Measurements from ENCODE around the gene GNG7. TPM values are rescaled to one million over a fixed set of nuclear protein-coding genes. Genes with fewer than 3 reads are reported as not detected.

Gene GNG7
- total RNA-seq, 1 experiment from 2014 or later: 7.7 TPM

DNA sequence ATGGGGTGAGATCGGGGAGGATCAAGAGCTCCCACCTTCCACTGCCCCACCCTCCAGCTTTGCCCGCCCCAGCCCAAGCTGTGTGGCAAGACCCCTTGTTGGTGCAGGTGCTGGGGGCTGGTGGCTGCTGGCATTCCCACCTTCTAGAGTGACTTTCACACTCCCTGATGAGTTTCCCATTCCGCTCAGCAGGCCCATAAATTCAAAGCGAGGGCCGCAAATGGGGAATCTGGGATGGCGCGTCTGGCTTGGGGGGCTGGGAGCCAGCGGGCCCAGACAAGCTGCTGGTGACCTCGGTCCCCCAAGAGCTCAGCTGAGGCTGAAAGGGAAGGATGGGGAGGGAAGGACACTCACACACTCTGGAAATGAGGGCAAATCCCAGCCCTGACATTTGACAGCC lies 116.3 kb downstream of the GNG7 start:
- Histone ChIP-seq H2BK20ac (ENCODE audit: low read depth, low read length, poor library complexity, severe bottlenecking) (no peak overlapping the region), H3K4me2 (ENCODE audit: insufficient read depth, insufficient read length, low read length) (no peak overlapping the region), H3K23ac (ENCODE audit: insufficient read length, low read depth, low read length) (no peak overlapping the region), H3K9me3 (ENCODE audit: control insufficient read depth, low read depth, low read length) (no peaks in the 10 kb centered on the region), H4K8ac (replicated peaks; ENCODE audit: insufficient read length, low read depth, low read length) (no peak overlapping the region), H2AK5ac (ENCODE audit: insufficient read length, low read length) (no peak overlapping the region), H3K23me2 (ENCODE audit: insufficient read length, low read depth, low read length, poor library complexity, severe bottlenecking) (peaks cover 4% of the 10 kb centered on the region), H3K79me2 (ENCODE audit: insufficient read depth, low read length) (no peaks in the 10 kb centered on the region), H3K79me1 (ENCODE audit: insufficient read depth, low read depth, low read length, poor library complexity, severe bottlenecking) (no peaks in the 10 kb centered on the region), H3T11ph (ENCODE audit: low read length) (no peak overlapping the region), H3K27ac (ENCODE audit: insufficient read length, low read depth, low read length) (no peak overlapping the region), H4K91ac (ENCODE audit: insufficient read length, low read depth, low read length) (no peak overlapping the region), H4K5ac (ENCODE audit: insufficient read length, low read depth, low read length) (no peak overlapping the region), H2BK120ac (ENCODE audit: low read depth, low read length, poor library complexity, severe bottlenecking) (no peak overlapping the region), H3K27me3 (ENCODE audit: insufficient read depth, low read length) (no peaks in the 10 kb centered on the region), H2BK15ac (ENCODE audit: low read depth, low read length) (no peak overlapping the region), H2BK5ac (ENCODE audit: insufficient read length, low read length) (no peak overlapping the region), H4K20me1 (ENCODE audit: control insufficient read depth, insufficient read depth, insufficient read length) (no peaks in the 10 kb centered on the region), H3K9ac (ENCODE audit: extremely low read depth, insufficient read length, low read length) (no peak overlapping the region), H3K56ac (ENCODE audit: insufficient read length, low read depth, low read length) (no peak overlapping the region), H2AFZ (ENCODE audit: low read length) (no peak overlapping the region), H3K4ac (ENCODE audit: low read depth, low read length) (no peak overlapping the region), H2BK12ac (ENCODE audit: insufficient read length, low read depth, low read length) (no peak overlapping the region), H3K4me1 (ENCODE audit: insufficient read depth, low read length) (peaks cover 8% of the 10 kb centered on the region), H3K14ac (ENCODE audit: insufficient read depth, low read length) (peak overlapping the region; percentile 21; the same call in 1 of the 2 replicates), H3K18ac (ENCODE audit: insufficient read length, low read depth, low read length) (no peak overlapping the region)
- no peak for DNase-seq
- no CpG with 5 or more reads among the region's 9 CpGs for WGBS (ENCODE audit: extremely low coverage, insufficient read length, low lambda C conversion rate)
- no peak overlapping the region; a peak in 1 of 5 replicates for H3K4me3 Mint-ChIP-seq
- TF ChIP-seq, protein P1, sequence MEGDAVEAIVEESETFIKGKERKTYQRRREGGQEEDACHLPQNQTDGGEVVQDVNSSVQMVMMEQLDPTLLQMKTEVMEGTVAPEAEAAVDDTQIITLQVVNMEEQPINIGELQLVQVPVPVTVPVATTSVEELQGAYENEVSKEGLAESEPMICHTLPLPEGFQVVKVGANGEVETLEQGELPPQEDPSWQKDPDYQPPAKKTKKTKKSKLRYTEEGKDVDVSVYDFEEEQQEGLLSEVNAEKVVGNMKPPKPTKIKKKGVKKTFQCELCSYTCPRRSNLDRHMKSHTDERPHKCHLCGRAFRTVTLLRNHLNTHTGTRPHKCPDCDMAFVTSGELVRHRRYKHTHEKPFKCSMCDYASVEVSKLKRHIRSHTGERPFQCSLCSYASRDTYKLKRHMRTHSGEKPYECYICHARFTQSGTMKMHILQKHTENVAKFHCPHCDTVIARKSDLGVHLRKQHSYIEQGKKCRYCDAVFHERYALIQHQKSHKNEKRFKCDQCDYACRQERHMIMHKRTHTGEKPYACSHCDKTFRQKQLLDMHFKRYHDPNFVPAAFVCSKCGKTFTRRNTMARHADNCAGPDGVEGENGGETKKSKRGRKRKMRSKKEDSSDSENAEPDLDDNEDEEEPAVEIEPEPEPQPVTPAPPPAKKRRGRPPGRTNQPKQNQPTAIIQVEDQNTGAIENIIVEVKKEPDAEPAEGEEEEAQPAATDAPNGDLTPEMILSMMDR (conservative IDR thresholded peaks at IDR 0.05): no peak
- H3K36me3 Mint-ChIP-seq (ENCODE audit: insufficient read depth in 1 of 3, low read depth in 3 of 3): peaks cover 0 to 16% (median 11%) of the 10 kb centered on the region in 3 experiments; a peak in 5 of 7 replicates
- peaks cover 20 to 22% of the 10 kb centered on the region in 2 experiments for H3K9me3 Mint-ChIP-seq
- H3K4me1 Mint-ChIP-seq: peaks cover 23 to 36% of the 10 kb centered on the region in 2 experiments
- H3K27ac Mint-ChIP-seq: no peak overlapping the region
- H3K27me3 Mint-ChIP-seq (ENCODE audit: low read depth): peaks cover 15% of the 10 kb centered on the region
